Measurements from ENCODE around the gene VEGFC.
A peak's percentile ranks its signal among the peaks of the same experiment; 100 is the strongest.

VEGFC gene

DNA sequence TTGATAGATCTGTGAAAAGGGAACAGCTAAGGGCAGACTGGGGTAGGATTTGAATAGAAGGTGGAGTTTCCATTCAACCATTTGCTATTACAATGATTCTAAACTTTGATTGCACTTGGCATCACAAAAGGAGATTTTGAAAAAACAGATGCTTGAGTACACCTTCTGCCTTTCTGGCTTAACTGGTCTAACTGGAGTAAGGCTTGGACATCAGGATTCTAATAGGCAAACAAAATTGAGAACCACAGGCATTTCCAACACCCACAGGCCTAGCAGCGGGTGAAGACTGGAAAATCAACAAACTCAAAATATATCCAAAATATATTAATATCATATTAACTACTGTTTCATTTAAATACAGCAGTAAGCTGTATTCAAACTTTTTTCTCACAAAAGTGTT, 1.9 kb upstream of the VEGFC start:
- Histone ChIP-seq H3K9me3 (ENCODE audit: control insufficient read depth, insufficient read depth, low read length) (no peaks in the 10 kb centered on the region), H3K36me3 (ENCODE audit: control insufficient read depth, insufficient read depth, low read length) (no peaks in the 10 kb centered on the region), H3K4me1 (ENCODE audit: control insufficient read depth, insufficient read depth, low read length) (no peaks in the 10 kb centered on the region), H3K9ac (ENCODE audit: low read depth, low read length) (no peak overlapping the region), H3K27ac (ENCODE audit: low read depth, low read length) (no peak overlapping the region), H3K4me3 (ENCODE audit: low read depth, low read length) (no peak overlapping the region), H3K27me3 (ENCODE audit: control insufficient read depth, insufficient read depth, low read length) (peaks cover 37% of the 10 kb centered on the region)

DNA sequence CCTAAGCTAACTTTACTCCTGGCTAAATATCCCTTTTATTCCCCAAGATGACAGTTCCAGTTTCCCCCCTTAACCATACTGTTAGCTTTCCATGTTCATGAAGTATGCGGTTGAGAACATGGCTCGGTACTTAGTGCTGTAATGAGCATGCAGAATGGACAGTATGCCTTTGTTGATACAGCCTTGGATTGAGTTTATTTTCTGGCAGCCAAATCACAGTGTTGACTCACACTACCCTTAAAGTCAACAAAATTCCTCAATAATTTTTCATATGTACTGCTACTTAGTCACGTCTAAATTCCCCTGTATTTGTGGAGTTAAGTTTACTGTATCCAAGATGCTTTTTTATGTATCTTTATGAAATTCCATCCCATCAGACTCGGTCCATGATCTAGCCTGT, 1.4 kb upstream of the VEGFC start:
- H3K27ac ChIP-seq (ENCODE audit: low read depth, low read length): no peak overlapping the region
- no peak overlapping the region for H3K9ac ChIP-seq (ENCODE audit: low read depth, low read length)

DNA sequence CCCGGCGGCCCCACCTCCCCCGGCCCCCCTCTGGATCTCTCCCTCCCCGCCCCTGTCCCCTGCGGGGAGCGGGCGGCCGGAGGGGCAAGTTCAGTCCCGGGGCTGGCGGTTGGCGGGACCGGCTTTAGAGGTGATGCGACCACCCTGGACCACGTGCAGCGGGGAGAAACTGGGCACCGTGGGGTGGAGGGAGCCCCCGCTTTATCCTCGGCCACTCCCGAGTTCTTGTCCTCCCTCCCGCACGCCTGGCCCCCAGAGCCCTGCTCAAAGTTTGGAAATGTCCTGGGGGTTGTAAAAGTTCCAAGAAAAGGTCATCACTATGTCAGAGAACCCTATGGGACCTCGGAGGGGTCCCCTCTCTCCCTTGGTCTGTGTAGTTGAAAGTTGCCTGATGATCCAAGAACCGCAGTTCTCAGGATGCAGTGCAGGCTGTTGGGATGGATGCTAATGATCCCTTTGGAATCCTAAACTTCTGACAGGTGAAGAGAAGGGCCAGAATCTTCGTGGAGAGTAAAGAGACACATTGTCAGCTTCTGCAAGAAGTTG, 411 bp upstream of the VEGFC start:
- Histone ChIP-seq H3K36me3 (ENCODE audit: control insufficient read depth, insufficient read depth, low read length) (no peaks in the 10 kb centered on the region), H3K27me3 (ENCODE audit: control insufficient read depth, insufficient read depth, low read length) (peaks cover 37% of the 10 kb centered on the region), H3K27ac (ENCODE audit: low read depth, low read length) (no peak overlapping the region), H3K9ac (ENCODE audit: low read depth, low read length) (no peak overlapping the region), H3K9me3 (ENCODE audit: control insufficient read depth, insufficient read depth, low read length) (no peaks in the 10 kb centered on the region), H3K4me1 (ENCODE audit: control insufficient read depth, insufficient read depth, low read length) (no peaks in the 10 kb centered on the region), H3K4me3 (ENCODE audit: low read depth, low read length) (peak overlapping the region; percentile 76)

More for the DNA sequence above, 1.4 kb upstream of the VEGFC start:
- Histone ChIP-seq H3K27me3 (ENCODE audit: control insufficient read depth, insufficient read depth, low read length) (peaks cover 37% of the 10 kb centered on the region), H3K9me3 (ENCODE audit: control insufficient read depth, insufficient read depth, low read length) (no peaks in the 10 kb centered on the region), H3K36me3 (ENCODE audit: control insufficient read depth, insufficient read depth, low read length) (no peaks in the 10 kb centered on the region), H3K4me3 (ENCODE audit: low read depth, low read length) (no peak overlapping the region), H3K4me1 (ENCODE audit: control insufficient read depth, insufficient read depth, low read length) (no peaks in the 10 kb centered on the region)

DNA sequence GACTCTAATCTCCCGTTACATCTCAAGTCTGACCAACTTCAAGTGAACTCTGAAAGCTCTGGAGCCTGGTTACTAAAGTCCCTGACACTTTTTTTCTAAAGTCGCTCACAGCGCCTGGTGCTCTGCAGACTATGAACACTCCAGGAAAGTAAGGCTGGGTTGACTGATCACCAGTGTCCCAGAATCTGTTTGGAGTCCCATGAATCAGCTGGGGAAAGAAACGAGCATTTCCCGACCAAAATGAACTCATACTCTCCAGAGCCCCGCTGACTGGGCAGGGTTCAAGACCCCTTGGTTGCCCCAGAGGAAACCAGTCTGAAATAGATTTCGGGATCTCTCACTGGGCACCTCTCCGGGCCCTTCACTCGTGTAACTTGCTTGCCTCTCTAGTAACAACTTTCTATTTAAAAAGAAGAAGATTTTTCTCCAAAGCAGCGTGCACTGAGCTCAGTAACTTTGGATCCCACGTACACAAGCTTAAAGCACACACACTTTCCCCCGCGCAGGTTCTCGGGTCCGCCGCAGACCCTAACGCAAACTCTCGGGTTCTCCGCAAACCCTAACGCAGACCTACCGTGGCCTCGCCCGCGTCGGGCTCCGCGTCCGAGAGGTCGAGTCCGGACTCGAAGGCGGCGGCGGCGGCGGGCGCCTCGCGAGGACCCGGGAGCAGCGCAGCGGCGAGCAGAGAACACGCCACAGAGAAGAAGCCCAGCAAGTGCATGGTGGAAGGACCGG, 964 bp downstream of the VEGFC start:
- H3K36me3 ChIP-seq (ENCODE audit: control insufficient read depth, insufficient read depth, low read length): no peaks in the 10 kb centered on the region
- H3K9ac ChIP-seq (ENCODE audit: low read depth, low read length): no peak overlapping the region
- no peak overlapping the region for H3K27ac ChIP-seq (ENCODE audit: low read depth, low read length)
- peaks cover 37% of the 10 kb centered on the region for H3K27me3 ChIP-seq (ENCODE audit: control insufficient read depth, insufficient read depth, low read length)
- no peaks in the 10 kb centered on the region for H3K4me1 ChIP-seq (ENCODE audit: control insufficient read depth, insufficient read depth, low read length)
- no peaks in the 10 kb centered on the region for H3K9me3 ChIP-seq (ENCODE audit: control insufficient read depth, insufficient read depth, low read length)
- peak overlapping the region; percentile 76 for H3K4me3 ChIP-seq (ENCODE audit: low read depth, low read length)

DNA sequence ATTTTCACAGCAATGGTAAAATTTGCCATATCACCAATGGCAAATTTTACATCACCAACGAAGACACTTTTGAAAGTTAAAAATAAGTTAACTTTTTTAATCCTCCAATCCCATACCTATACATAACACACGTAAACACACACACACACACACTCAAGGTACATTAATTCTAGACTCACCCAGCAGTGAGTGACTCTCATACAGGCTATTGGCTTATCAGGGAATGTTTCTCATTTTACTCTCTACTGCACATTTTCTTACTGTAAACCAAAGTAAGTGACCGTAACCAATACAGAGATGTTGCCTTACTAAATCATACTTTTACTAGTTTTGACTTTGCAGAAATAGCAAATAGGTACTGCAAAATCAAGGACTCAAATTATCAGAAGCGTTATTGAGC, 2.3 kb downstream of the VEGFC start:
- Histone ChIP-seq H3K9ac (ENCODE audit: low read depth, low read length) (no peak overlapping the region), H3K4me3 (ENCODE audit: low read depth, low read length) (no peak overlapping the region; the same call in 1 of the 2 replicates), H3K36me3 (ENCODE audit: control insufficient read depth, insufficient read depth, low read length) (no peaks in the 10 kb centered on the region), H3K27me3 (ENCODE audit: control insufficient read depth, insufficient read depth, low read length) (peaks cover 37% of the 10 kb centered on the region), H3K4me1 (ENCODE audit: control insufficient read depth, insufficient read depth, low read length) (no peaks in the 10 kb centered on the region), H3K27ac (ENCODE audit: low read depth, low read length) (no peak overlapping the region), H3K9me3 (ENCODE audit: control insufficient read depth, insufficient read depth, low read length) (no peaks in the 10 kb centered on the region)

DNA sequence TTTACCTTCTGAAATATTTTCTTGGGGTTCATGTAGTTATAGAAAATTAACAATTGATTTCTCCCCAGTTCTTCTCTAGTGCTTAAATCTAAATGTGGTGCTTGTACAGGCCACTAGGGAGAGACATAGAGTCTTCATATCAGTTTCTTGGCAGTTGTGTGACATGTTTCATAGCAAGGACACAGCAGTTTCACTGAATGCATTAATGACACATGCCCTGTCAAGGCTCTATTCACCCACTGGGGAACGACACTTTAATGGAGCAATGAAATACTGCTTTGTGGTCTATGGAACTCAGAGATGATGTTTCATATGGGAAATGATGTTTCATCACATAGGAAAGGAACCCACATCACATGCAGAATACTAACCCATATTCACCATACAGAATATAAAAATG, 2.8 kb downstream of the VEGFC start:
- H3K36me3 ChIP-seq (ENCODE audit: control insufficient read depth, insufficient read depth, low read length): no peaks in the 10 kb centered on the region
- no peak overlapping the region for H3K27ac ChIP-seq (ENCODE audit: low read depth, low read length)
- H3K9ac ChIP-seq (ENCODE audit: low read depth, low read length): no peak overlapping the region
- H3K4me1 ChIP-seq (ENCODE audit: control insufficient read depth, insufficient read depth, low read length): no peaks in the 10 kb centered on the region
- H3K9me3 ChIP-seq (ENCODE audit: control insufficient read depth, insufficient read depth, low read length): no peaks in the 10 kb centered on the region
- H3K4me3 ChIP-seq (ENCODE audit: low read depth, low read length): no peak overlapping the region
- peaks cover 37% of the 10 kb centered on the region for H3K27me3 ChIP-seq (ENCODE audit: control insufficient read depth, insufficient read depth, low read length)

- H3K4me1 ChIP-seq (ENCODE audit: control insufficient read depth, insufficient read depth, low read length): no peaks in the 10 kb centered on the region
- no peak overlapping the region for H3K4me3 ChIP-seq (ENCODE audit: low read depth, low read length)
- no peak overlapping the region for H3K27ac ChIP-seq (ENCODE audit: low read depth, low read length)
- no peaks in the 10 kb centered on the region for H3K36me3 ChIP-seq (ENCODE audit: control insufficient read depth, insufficient read depth, low read length)
- H3K9ac ChIP-seq (ENCODE audit: low read depth, low read length): no peak overlapping the region
- no peaks in the 10 kb centered on the region for H3K9me3 ChIP-seq (ENCODE audit: control insufficient read depth, insufficient read depth, low read length)
- H3K27me3 ChIP-seq (ENCODE audit: control insufficient read depth, insufficient read depth, low read length): peaks cover 31% of the 10 kb centered on the region
Measured at GRCh38 chr4:176788971-176789370, 3.8 kb downstream of the VEGFC start.

DNA sequence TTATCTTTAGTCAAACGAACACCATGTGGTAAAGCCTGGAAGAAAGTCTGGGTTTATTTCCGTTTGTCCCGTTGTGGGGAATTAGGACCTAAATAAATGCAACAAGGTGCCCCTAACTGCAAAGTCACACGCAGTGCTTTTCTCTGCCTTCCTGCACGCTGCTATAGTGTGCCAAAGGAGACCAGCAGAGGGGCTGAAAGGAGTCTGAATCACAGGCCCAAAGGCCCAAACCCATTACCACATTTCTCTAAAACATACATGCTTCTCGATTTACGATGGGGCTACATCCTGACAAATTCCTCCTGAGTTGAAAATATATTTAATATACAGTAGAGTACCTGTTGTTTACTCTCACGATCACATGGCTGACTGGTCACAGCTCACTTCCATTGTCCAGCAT, 4.5 kb downstream of the VEGFC start:
- Histone ChIP-seq H3K27me3 (ENCODE audit: control insufficient read depth, insufficient read depth, low read length) (peaks cover 24% of the 10 kb centered on the region), H3K36me3 (ENCODE audit: control insufficient read depth, insufficient read depth, low read length) (no peaks in the 10 kb centered on the region), H3K9me3 (ENCODE audit: control insufficient read depth, insufficient read depth, low read length) (no peaks in the 10 kb centered on the region), H3K27ac (ENCODE audit: low read depth, low read length) (no peak overlapping the region), H3K4me3 (ENCODE audit: low read depth, low read length) (no peak overlapping the region), H3K9ac (ENCODE audit: low read depth, low read length) (no peak overlapping the region), H3K4me1 (ENCODE audit: control insufficient read depth, insufficient read depth, low read length) (no peaks in the 10 kb centered on the region)

GRCh38 chr4:176784816-176785215, 7.9 kb downstream of the VEGFC start:
- no peaks in the 10 kb centered on the region for H3K27me3 ChIP-seq (ENCODE audit: control insufficient read depth, insufficient read depth, low read length)
- no peak overlapping the region for H3K27ac ChIP-seq (ENCODE audit: low read depth, low read length)
- no peak overlapping the region for H3K9ac ChIP-seq (ENCODE audit: low read depth, low read length)
- peaks cover 8% of the 10 kb centered on the region; the same call in 1 of the 2 replicates for H3K4me1 ChIP-seq (ENCODE audit: control insufficient read depth, insufficient read depth, low read length)
- H3K4me3 ChIP-seq (ENCODE audit: low read depth, low read length): no peak overlapping the region
- no peaks in the 10 kb centered on the region for H3K9me3 ChIP-seq (ENCODE audit: control insufficient read depth, insufficient read depth, low read length)
- no peaks in the 10 kb centered on the region for H3K36me3 ChIP-seq (ENCODE audit: control insufficient read depth, insufficient read depth, low read length)

DNA sequence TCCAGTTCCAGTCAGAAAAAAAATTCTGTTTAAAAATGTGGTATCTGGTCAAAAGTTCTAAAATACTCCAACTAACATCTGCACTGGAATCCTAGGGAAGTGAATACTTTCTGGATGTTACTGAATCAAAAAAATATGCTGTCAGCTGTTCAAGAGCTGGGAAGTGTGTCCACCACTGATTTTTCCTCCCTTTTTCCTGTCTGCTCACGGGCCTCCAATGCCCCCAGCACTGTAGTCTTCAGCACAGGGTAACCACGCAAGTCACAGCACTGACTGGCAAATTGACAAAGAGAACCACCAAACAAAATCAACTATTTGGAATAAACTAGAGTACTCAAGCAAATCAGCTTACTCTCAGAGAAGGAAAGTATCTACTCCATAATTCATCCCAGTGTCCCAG, 9.9 kb downstream of the VEGFC start:
- Histone ChIP-seq H3K4me3 (ENCODE audit: low read depth, low read length) (no peak overlapping the region), H3K4me1 (ENCODE audit: control insufficient read depth, insufficient read depth, low read length) (peaks cover 8% of the 10 kb centered on the region; the same call in 1 of the 2 replicates), H3K27ac (ENCODE audit: low read depth, low read length) (no peak overlapping the region)

GRCh38 chr4:176782191-176782590, 10.5 kb downstream of the VEGFC start:
- H3K4me1 ChIP-seq (ENCODE audit: control insufficient read depth, insufficient read depth, low read length): peaks cover 8% of the 10 kb centered on the region; the same call in 1 of the 2 replicates

More for the DNA sequence above, 9.9 kb downstream of the VEGFC start:
- Histone ChIP-seq H3K36me3 (ENCODE audit: control insufficient read depth, insufficient read depth, low read length) (no peaks in the 10 kb centered on the region), H3K27me3 (ENCODE audit: control insufficient read depth, insufficient read depth, low read length) (no peaks in the 10 kb centered on the region), H3K9ac (ENCODE audit: low read depth, low read length) (no peak overlapping the region), H3K9me3 (ENCODE audit: control insufficient read depth, insufficient read depth, low read length) (no peaks in the 10 kb centered on the region)

More at GRCh38 chr4:176782191-176782590, 10.5 kb downstream of the VEGFC start:
- Histone ChIP-seq H3K9ac (ENCODE audit: low read depth, low read length) (no peak overlapping the region), H3K4me3 (ENCODE audit: low read depth, low read length) (no peak overlapping the region), H3K9me3 (ENCODE audit: control insufficient read depth, insufficient read depth, low read length) (no peaks in the 10 kb centered on the region), H3K27ac (ENCODE audit: low read depth, low read length) (no peak overlapping the region), H3K27me3 (ENCODE audit: control insufficient read depth, insufficient read depth, low read length) (no peaks in the 10 kb centered on the region), H3K36me3 (ENCODE audit: control insufficient read depth, insufficient read depth, low read length) (no peaks in the 10 kb centered on the region)

Data from HUES48 (cell line).